ENCODE results near the gene MYB.

The MYB gene

GRCh38 chr6:135165031-135165430 lies 16.1 kb upstream of the MYB start:
- DNase-seq: no peak

- DNase-seq: no peak
Observed at GRCh38 chr6:135166515-135166914, 14.6 kb upstream of the MYB start.

GRCh38 chr6:135167617-135168016 lies 13.5 kb upstream of the MYB start:
- DNase-seq: no peak

- no peak for DNase-seq
Observed at GRCh38 chr6:135168766-135169165, 12.3 kb upstream of the MYB start.

- no peak for DNase-seq
Observed at GRCh38 chr6:135170238-135170637, 10.9 kb upstream of the MYB start.

- DNase-seq: no peak
Observed at GRCh38 chr6:135170849-135171248, 10.3 kb upstream of the MYB start.

GRCh38 chr6:135173242-135173988 lies 7.7 kb upstream of the MYB start:
- no peak for DNase-seq

- no peak for DNase-seq
Observed at GRCh38 chr6:135173989-135174484, 7.1 kb upstream of the MYB start.

GRCh38 chr6:135176058-135176457 lies 5.0 kb upstream of the MYB start:
- DNase-seq: no peak

GRCh38 chr6:135176464-135176863 lies 4.6 kb upstream of the MYB start:
- no peak for DNase-seq

- no peak for DNase-seq
Observed at GRCh38 chr6:135179372-135179771, 1.7 kb upstream of the MYB start.

- no peak for DNase-seq
Observed at GRCh38 chr6:135179920-135180541, 1.1 kb upstream of the MYB start.

GRCh38 chr6:135181333-135182070 lies 394 bp downstream of the MYB start:
- DNase-seq: no peak

GRCh38 chr6:135182071-135183001 lies 1.2 kb downstream of the MYB start:
- no peak for DNase-seq

GRCh38 chr6:135183002-135183531 lies 2.0 kb downstream of the MYB start:
- DNase-seq: no peak

- no peak for DNase-seq
Observed at GRCh38 chr6:135183532-135184440, 2.7 kb downstream of the MYB start.

GRCh38 chr6:135185483-135185882 lies 4.4 kb downstream of the MYB start:
- no peak for DNase-seq

- no peak for DNase-seq
Observed at GRCh38 chr6:135186255-135186654, 5.1 kb downstream of the MYB start.

GRCh38 chr6:135187372-135187771 lies 6.3 kb downstream of the MYB start:
- DNase-seq: no peak

GRCh38 chr6:135188718-135189117 lies 7.6 kb downstream of the MYB start:
- DNase-seq: no peak

- no peak for DNase-seq
Observed at GRCh38 chr6:135189344-135189743, 8.2 kb downstream of the MYB start.

Measured in midbrain (tissue), 1 donor.